ENCODE results near the gene RBFOX1.

Gene RBFOX1

DNA sequence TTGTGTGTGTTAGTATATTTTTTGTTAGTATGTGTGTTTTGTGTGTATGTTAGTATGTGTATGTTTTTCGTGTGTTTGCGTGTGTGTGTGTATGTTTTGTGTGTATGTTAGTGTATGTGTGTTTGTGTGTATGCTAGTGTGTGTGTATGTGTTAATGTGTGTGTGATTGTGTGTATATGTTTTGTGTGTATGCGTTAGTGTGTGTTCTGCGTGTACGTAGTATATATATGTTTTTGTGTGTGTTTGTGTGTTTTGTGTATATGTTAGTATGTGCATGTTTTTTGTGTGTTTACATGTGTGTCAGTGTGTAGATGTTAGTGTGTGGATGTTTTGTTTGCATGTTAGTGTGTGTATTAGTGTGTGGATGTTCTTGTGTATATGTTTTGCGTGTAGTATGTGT, 29.6 kb downstream of the RBFOX1 start:
- no peak for DNase-seq (ENCODE audit: low spot score)
- in situ Hi-C loops (cut with MboI; ENCODE audit: low sequenced_read_pairs, unreplicated experiment): no loop called here
- TF ChIP-seq, protein P1, sequence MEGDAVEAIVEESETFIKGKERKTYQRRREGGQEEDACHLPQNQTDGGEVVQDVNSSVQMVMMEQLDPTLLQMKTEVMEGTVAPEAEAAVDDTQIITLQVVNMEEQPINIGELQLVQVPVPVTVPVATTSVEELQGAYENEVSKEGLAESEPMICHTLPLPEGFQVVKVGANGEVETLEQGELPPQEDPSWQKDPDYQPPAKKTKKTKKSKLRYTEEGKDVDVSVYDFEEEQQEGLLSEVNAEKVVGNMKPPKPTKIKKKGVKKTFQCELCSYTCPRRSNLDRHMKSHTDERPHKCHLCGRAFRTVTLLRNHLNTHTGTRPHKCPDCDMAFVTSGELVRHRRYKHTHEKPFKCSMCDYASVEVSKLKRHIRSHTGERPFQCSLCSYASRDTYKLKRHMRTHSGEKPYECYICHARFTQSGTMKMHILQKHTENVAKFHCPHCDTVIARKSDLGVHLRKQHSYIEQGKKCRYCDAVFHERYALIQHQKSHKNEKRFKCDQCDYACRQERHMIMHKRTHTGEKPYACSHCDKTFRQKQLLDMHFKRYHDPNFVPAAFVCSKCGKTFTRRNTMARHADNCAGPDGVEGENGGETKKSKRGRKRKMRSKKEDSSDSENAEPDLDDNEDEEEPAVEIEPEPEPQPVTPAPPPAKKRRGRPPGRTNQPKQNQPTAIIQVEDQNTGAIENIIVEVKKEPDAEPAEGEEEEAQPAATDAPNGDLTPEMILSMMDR (IDR thresholded peaks at IDR 0.05; ENCODE audit: borderline replicate concordance, control extremely low read depth, extremely low read depth, insufficient read depth, missing control alignments): no peak

DNA sequence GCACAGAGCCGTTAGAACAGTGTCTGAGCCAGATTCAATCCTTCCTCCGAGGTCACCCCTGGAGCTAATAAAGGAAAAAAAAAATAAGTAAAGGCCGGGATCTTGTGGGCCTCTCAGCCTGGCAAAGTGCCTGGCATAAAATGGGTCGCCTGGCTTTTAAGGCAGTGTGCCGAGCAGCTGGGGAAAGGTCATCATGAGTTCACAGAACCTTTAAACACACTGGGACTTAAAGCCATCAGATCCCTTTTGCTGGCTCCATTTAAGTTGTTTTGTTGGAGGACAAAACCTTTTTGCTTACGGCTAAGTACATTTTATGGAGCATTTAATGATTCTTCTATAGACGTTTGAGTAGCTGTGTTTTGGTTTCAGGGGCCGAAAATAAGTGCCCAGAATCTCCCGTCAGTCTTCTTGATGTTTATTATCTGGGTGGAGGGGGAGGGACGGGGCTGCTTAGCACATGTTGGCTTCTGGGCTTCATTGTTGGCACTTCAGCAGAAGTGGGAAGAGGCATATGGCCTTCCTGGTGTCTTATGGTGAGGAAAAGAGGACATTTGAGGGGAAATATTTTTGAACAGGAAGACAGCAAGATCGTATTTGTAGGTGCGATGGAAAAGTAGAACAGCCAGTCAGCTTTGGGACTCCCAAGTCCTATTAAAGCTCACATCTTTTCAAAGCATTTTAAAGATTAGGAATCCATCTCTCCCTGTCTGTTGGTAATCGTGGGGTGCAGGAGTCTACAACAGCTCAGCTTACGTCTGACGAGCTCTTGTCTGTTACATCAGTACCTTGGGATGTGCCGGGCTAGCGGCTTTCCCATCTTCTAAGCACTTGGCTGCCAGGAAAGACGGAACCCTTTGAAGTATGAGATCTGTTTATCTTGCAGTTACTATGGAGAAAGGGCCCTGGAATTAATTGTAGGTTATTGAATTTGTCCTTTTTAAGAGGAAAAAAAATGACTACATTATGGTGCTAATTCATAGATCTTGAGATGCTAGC, 31.1 kb downstream of the RBFOX1 start:
- in situ Hi-C loops (cut with MboI; ENCODE audit: low sequenced_read_pairs, unreplicated experiment): no loop called here
- no peak for DNase-seq (ENCODE audit: low spot score)
- TF ChIP-seq, protein P1 (IDR thresholded peaks at IDR 0.05; ENCODE audit: borderline replicate concordance, control extremely low read depth, extremely low read depth, insufficient read depth, missing control alignments): no peak

GRCh38 chr16:7366041-7366440, 33.4 kb downstream of the RBFOX1 start:
- DNase-seq (ENCODE audit: low spot score): no peak
- TF ChIP-seq, protein P1 (IDR thresholded peaks at IDR 0.05; ENCODE audit: borderline replicate concordance, control extremely low read depth, extremely low read depth, insufficient read depth, missing control alignments): no peak
- in situ Hi-C loops (cut with MboI; ENCODE audit: low sequenced_read_pairs, unreplicated experiment): no loop called here

DNA sequence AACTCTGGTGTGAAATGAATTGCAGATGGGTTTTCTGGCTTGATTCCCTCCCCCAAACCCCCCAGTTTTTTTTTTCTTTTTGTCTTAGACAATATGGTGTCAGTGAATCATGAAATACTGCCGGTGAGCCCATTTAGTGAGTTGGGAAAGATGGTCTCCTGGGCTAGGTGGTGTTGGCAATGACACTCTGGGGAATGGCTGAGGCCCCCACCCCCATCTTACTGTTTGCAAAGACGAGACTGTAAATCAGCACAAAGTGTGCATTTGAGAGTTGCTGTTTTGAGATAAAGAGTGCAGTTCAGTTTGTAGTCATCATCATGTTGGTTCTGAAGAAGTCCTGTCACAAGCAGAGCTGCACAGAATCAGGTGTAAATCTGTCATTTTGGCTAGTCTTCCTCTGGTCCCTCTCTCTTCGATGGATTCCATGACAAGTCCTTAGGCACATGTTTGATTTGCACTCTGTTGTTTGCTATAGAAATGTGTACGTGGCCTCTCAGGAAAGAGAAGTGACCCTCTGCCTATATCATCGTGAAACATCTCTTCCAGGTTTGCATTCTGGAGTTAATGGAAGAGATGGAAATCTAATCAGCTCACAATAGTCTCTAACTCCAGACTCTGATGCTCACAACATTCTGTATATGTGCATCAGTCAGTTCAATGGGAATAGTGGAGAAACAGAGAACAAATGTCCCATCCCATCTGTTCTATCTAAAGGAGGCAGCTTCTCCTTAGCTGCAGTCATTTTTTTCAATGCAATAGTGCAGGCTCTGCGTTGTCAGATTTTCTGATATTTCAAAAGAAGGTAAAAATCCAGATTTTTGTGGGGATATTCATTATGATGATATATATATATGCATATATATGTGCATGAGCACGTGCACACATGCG, 34.6 kb downstream of the RBFOX1 start:
- no peak for DNase-seq (ENCODE audit: low spot score)
- TF ChIP-seq, protein P1 (IDR thresholded peaks at IDR 0.05; ENCODE audit: borderline replicate concordance, control extremely low read depth, extremely low read depth, insufficient read depth, missing control alignments): no peak

GRCh38 chr16:7369204-7369603, 36.6 kb downstream of the RBFOX1 start:
- no peak for DNase-seq (ENCODE audit: low spot score)
- in situ Hi-C loops (cut with MboI; ENCODE audit: low sequenced_read_pairs, unreplicated experiment): no loop called here
- TF ChIP-seq, protein P1 (IDR thresholded peaks at IDR 0.05; ENCODE audit: borderline replicate concordance, control extremely low read depth, extremely low read depth, insufficient read depth, missing control alignments): no peak

More for the DNA sequence above, 34.6 kb downstream of the RBFOX1 start:
- in situ Hi-C loops (cut with MboI; ENCODE audit: low sequenced_read_pairs, unreplicated experiment): no loop called here

GRCh38 chr16:7372095-7372494, 39.5 kb downstream of the RBFOX1 start:
- DNase-seq (ENCODE audit: low spot score): no peak
- TF ChIP-seq, protein P1 (IDR thresholded peaks at IDR 0.05; ENCODE audit: borderline replicate concordance, control extremely low read depth, extremely low read depth, insufficient read depth, missing control alignments): no peak
- in situ Hi-C loops (cut with MboI; ENCODE audit: low sequenced_read_pairs, unreplicated experiment): no loop called here
